K562 (cell line): ENCODE results near the gene NOL11. TPM values are rescaled to one million over a fixed set of nuclear protein-coding genes. Genes with fewer than 3 reads are reported as not detected.
A peak's percentile ranks its signal among the peaks of the same experiment; 100 is the strongest.

Experiments used
- FOS ChIP-seq: IDR thresholded peaks from 3 replicates; pipeline ENCODE4 v1.6.1; 2011; ENCODE audit not compliant: insufficient read length; ENCODE audit errors: extremely low read depth
- GATAD2A ChIP-seq: fragments of 450-650 bp; IDR thresholded peaks from 2 replicates; pipeline ENCODE4 v1.6.1; 2017
- HDAC1 ChIP-seq, 2 experiments: fragments of 450-650 bp; IDR thresholded peaks; 2 replicates each; pipeline ENCODE4 v1.6.1; 2016 to 2017; ENCODE audit warnings: inconsistent platforms in 1 of 2, mild to moderate bottlenecking in 1 of 2, moderate library complexity in 1 of 2
- NR2C2 ChIP-seq, 2 experiments: fragments of 200-800 bp in 1 of 2; sonication (Bioruptor generic) in 1 of 2; sonication (generic) in 1 of 2; formaldehyde crosslinking in 1 of 2; IDR thresholded peaks; 2 replicates each; pipeline versions ENCODE4 v1.6.1 to v1.8.0; 2016 to 2022; ENCODE audit warnings: mild to moderate bottlenecking in 1 of 2, missing compliant biosample characterization in 1 of 2, missing genetic modification characterization in 1 of 2, missing genetic modification reagents in 1 of 2
- NR4A1 ChIP-seq, 2 experiments: fragments of 250-450 bp in 1 of 2; fragments of 450-650 bp in 1 of 2; sonication (Bioruptor Pico) in 1 of 2; IDR thresholded peaks; 2 replicates each; pipeline versions ENCODE4 v1.4.0 to v1.6.1; 2016 to 2020; ENCODE audit warnings: mild to moderate bottlenecking in 2 of 2, missing compliant biosample characterization in 1 of 2, missing genetic modification characterization in 1 of 2, moderate library complexity in 1 of 2
- PRPF4 ChIP-seq: fragments of 200-400 bp; formaldehyde crosslinking; IDR thresholded peaks from one replicate; pipeline ENCODE4 v1.6.1; 2017; ENCODE audit warnings: low read length, low read depth, mild to moderate bottlenecking; ENCODE audit not compliant: insufficient read depth, poor library complexity, severe bottlenecking
- RAD21 ChIP-seq, 2 experiments: fragments of 250-450 bp in 1 of 2; fragments of 450-650 bp in 1 of 2; sonication (Bioruptor Pico) in 1 of 2; formaldehyde crosslinking in 1 of 2; IDR thresholded peaks in 1 of 2; conservative IDR thresholded peaks in 1 of 2; 2 replicates each; pipeline versions ENCODE4 v1.4.0 to v1.8.0; 2020 to 2022; ENCODE audit warnings: mild to moderate bottlenecking in 2 of 2, moderate library complexity in 1 of 2
- RBM25 ChIP-seq: fragments of 200-400 bp; formaldehyde crosslinking; IDR thresholded peaks from 2 replicates; pipeline ENCODE4 v1.6.1; 2018; ENCODE audit warnings: low read length, low read depth, moderate library complexity; ENCODE audit not compliant: severe bottlenecking
- RHOXF2B ChIP-seq: fragments of 250-450 bp; sonication (Bioruptor Pico); conservative IDR thresholded peaks from 2 replicates; pipeline ENCODE4 v1.5.1; 2021
- TAL1 ChIP-seq: fragments of 450-650 bp; IDR thresholded peaks from 2 replicates; pipeline ENCODE4 v1.6.1; 2016; ENCODE audit warnings: mild to moderate bottlenecking
- ZBTB1 ChIP-seq: sonication (generic); formaldehyde crosslinking; IDR thresholded peaks from 2 replicates; pipeline ENCODE4 v1.8.1; 2023; ENCODE audit warnings: missing genetic modification reagents, low read depth, mild to moderate bottlenecking, borderline replicate concordance
- polyA plus RNA-seq, 8 experiments: library from polyadenylated mRNA; depleted of rRNA in 4 of 8; stranded (reverse) in 5 of 8; unstranded in 3 of 8; fragments of >200 nt; fragmentation: Nextera tagmentation in 2 of 8; fragmentation: Illumina TruSeq in 1 of 8; extraction: Ambion mirVana in 2 of 8; extraction: Trizol in 1 of 8; gene quantifications; 2 replicates each; pipeline versions ENCODE4 v1.2.1 to v1.2.3, GENCODE V29; 2011 to 2014; ENCODE audit warnings: inconsistent platforms in 1 of 8, missing spikeins in 1 of 8
- total RNA-seq, 7 experiments: library from RNA; depleted of rRNA in 6 of 7; stranded (reverse); fragments of >200 nt in 6 of 7; fragmentation: Illumina TruSeq in 2 of 7; extraction: Trizol in 2 of 7; gene quantifications; 2 replicates each; pipeline versions ENCODE4 v1.2.1 to v1.2.3, GENCODE V29; 2011 to 2021; ENCODE audit warnings: low replicate concordance in 1 of 7
- TF ChIP-seq, protein P1 (sequence below), 2 experiments: fragments of 450-650 bp; formaldehyde crosslinking in 1 of 2; IDR thresholded peaks; 2 replicates each; pipeline versions ENCODE4 v1.4.0 to v1.6.1; 2014 to 2020; ENCODE audit warnings: mild to moderate bottlenecking in 2 of 2, borderline replicate concordance in 1 of 2, low read depth in 1 of 2
- TF ChIP-seq, protein P2 (sequence below): fragments of 200-800 bp; sonication (Bioruptor generic); IDR thresholded peaks from 2 replicates; pipeline ENCODE4 v1.6.1; 2017; ENCODE audit warnings: missing genetic modification characterization, missing compliant biosample characterization
- TF ChIP-seq, protein P3 (sequence below): fragments of 450-650 bp; formaldehyde crosslinking; IDR thresholded peaks from 2 replicates; pipeline ENCODE4 v1.4.0; 2022; ENCODE audit warnings: missing genetic modification characterization

The NOL11 gene
- total and polyA plus RNA-seq, 9 of the 15 experiments (the other 6 are each of a cell fraction or from before 2014, with no cell fraction given), result 61.1 to 175 (median 121) TPM

DNA sequence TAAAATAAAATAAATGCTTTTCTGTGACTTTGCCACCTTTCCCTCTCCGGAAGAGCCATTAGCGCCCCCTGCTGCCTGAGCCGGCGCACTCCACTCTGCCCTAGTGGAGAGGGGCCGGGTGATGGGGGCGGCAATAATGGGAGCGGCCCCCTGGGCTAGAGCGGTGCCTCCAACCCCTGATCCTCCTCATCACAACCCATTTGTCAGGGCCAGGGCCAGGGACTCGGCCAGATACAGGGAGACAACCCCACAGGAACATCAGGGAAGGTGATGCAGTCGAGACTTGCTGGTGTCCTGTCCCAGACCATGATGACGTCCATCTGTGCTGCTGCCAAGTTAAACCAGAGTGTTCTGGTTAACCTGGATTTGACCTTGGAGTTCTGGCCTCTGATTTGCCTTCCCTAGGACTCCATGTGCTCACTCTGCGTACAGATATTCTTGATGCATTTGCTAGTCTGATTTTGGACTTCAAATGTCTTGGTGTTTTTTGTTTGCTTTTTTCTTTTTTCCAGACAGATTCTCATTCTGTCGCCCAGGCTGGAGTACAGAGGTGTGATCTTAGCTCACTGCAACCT lies 61.4 kb downstream of the NOL11 start (continued):
- TF ChIP-seq, protein P1, sequence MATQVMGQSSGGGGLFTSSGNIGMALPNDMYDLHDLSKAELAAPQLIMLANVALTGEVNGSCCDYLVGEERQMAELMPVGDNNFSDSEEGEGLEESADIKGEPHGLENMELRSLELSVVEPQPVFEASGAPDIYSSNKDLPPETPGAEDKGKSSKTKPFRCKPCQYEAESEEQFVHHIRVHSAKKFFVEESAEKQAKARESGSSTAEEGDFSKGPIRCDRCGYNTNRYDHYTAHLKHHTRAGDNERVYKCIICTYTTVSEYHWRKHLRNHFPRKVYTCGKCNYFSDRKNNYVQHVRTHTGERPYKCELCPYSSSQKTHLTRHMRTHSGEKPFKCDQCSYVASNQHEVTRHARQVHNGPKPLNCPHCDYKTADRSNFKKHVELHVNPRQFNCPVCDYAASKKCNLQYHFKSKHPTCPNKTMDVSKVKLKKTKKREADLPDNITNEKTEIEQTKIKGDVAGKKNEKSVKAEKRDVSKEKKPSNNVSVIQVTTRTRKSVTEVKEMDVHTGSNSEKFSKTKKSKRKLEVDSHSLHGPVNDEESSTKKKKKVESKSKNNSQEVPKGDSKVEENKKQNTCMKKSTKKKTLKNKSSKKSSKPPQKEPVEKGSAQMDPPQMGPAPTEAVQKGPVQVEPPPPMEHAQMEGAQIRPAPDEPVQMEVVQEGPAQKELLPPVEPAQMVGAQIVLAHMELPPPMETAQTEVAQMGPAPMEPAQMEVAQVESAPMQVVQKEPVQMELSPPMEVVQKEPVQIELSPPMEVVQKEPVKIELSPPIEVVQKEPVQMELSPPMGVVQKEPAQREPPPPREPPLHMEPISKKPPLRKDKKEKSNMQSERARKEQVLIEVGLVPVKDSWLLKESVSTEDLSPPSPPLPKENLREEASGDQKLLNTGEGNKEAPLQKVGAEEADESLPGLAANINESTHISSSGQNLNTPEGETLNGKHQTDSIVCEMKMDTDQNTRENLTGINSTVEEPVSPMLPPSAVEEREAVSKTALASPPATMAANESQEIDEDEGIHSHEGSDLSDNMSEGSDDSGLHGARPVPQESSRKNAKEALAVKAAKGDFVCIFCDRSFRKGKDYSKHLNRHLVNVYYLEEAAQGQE (IDR thresholded peaks at IDR 0.05; ENCODE audit: borderline replicate concordance), result peak; percentile 61
- TF ChIP-seq, protein P1 (CRISPR knock-in tag; IDR thresholded peaks at IDR 0.05; ENCODE audit: low read depth), result no peak
- TF ChIP-seq PRPF4, result no peak
- TF ChIP-seq NR4A1 (CRISPR knock-in tag; IDR thresholded peaks at IDR 0.05), result no peak
- 0 out of 2 replicates have a peak, but pooled peaks have one; percentile 34 for TF ChIP-seq NR4A1 (tag; IDR thresholded peaks at IDR 0.05)
- TF ChIP-seq FOS, result no peak
- TF ChIP-seq RAD21 (CRISPR knock-in tag; conservative IDR thresholded peaks at IDR 0.05 in 1 of 2, IDR thresholded peaks at IDR 0.05 in 1 of 2), result peak; percentile 43 to 66
- no peak for TF ChIP-seq ZBTB1 (CRISPR knock-in tag)
- TF ChIP-seq TAL1, result no peak
- TF ChIP-seq HDAC1 (IDR thresholded peaks at IDR 0.05), result peak in 1 of 2 experiments; percentile 48; a peak in 1 of 4 replicates
- TF ChIP-seq, protein P2, sequence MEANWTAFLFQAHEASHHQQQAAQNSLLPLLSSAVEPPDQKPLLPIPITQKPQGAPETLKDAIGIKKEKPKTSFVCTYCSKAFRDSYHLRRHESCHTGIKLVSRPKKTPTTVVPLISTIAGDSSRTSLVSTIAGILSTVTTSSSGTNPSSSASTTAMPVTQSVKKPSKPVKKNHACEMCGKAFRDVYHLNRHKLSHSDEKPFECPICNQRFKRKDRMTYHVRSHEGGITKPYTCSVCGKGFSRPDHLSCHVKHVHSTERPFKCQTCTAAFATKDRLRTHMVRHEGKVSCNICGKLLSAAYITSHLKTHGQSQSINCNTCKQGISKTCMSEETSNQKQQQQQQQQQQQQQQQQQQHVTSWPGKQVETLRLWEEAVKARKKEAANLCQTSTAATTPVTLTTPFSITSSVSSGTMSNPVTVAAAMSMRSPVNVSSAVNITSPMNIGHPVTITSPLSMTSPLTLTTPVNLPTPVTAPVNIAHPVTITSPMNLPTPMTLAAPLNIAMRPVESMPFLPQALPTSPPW (CRISPR knock-in tag), result peak; percentile 31; the same call in 1 of the 2 replicates
- no peak for TF ChIP-seq NR2C2 (CRISPR knock-in tag; IDR thresholded peaks at IDR 0.05)
- TF ChIP-seq NR2C2 (tag; IDR thresholded peaks at IDR 0.05), result peak; percentile 14; the same call in 1 of the 2 replicates
- no peak for TF ChIP-seq RHOXF2B
- peak; percentile 64; the same call in 1 of the 2 replicates for TF ChIP-seq GATAD2A
- TF ChIP-seq, protein P3, sequence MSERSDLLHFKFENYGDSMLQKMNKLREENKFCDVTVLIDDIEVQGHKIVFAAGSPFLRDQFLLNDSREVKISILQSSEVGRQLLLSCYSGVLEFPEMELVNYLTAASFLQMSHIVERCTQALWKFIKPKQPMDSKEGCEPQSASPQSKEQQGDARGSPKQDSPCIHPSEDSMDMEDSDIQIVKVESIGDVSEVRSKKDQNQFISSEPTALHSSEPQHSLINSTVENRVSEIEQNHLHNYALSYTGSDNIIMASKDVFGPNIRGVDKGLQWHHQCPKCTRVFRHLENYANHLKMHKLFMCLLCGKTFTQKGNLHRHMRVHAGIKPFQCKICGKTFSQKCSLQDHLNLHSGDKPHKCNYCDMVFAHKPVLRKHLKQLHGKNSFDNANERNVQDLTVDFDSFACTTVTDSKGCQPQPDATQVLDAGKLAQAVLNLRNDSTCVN (CRISPR knock-in tag), result no peak
- TF ChIP-seq RBM25, result no peak
